HG02588 (cell line): ENCODE data around the gene MUSK.
"Not testable (repeated sequence)": the region's sequence is repeated elsewhere in the genome, so short reads cannot be mapped to it uniquely, and the experiment has no call there.

Source experiments
- ATAC-seq: cut with Tn5 transposase; IDR thresholded peaks from one replicate; pipeline ENCODE4 v1.9.1; 2021; ENCODE audit warnings: mild to moderate bottlenecking, moderate library complexity; ENCODE audit not compliant: unreplicated experiment

The MUSK gene

DNA sequence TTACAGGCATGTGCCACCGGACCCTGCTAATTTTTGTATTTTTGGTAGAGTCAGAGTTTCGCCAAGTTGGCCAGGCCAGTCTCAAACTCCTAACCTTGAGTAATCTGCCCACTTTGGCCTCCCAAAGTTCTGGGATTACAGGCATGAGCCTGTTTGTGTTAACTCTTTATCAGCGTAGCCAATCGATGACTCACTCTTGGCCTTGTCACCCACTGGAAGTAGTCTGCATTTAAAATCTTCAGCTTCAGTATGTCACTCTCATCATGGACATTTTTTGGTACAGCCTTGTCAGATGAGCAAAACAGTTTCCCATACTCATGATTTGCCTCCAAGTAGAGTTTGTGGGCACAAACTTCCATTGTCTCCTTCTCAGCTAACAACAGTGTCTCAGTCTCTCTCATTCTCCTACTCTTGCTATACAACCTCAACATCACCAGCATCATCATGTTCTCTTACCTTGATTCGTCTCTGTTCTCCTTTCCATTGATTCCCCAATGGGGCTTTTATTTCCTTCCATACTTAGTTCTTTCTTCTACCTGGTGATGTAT is 22.5 kb downstream of the MUSK start:
- no peak for ATAC-seq

- ATAC-seq = not testable (repeated sequence)
Observed at GRCh38 chr9:110695846-110696245, 27.3 kb downstream of the MUSK start.

DNA sequence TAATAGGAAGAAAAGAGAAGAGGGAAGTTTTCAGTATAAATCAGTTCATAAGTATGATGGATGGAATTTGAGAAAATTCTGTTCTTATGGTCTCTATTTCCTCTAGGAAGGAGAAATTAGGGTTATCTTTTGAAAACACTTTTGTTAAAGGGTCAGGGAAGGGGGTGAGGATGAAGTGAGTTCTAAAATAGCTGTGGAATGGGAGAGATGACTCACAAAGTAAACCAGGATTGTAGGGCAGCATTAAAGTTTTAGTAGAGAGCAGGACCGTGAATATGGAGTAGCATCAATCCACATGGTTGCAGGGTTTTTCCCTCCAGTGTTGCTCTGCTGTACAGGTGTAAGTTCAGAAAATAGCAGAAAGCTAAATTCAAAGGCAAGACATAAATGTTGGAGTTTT is 32.4 kb downstream of the MUSK start:
- ATAC-seq = no peak

GRCh38 chr9:110703669-110704068 is 35.1 kb downstream of the MUSK start:
- no peak for ATAC-seq

- no peak for ATAC-seq
Observed at GRCh38 chr9:110707419-110707818, 38.8 kb downstream of the MUSK start.

DNA sequence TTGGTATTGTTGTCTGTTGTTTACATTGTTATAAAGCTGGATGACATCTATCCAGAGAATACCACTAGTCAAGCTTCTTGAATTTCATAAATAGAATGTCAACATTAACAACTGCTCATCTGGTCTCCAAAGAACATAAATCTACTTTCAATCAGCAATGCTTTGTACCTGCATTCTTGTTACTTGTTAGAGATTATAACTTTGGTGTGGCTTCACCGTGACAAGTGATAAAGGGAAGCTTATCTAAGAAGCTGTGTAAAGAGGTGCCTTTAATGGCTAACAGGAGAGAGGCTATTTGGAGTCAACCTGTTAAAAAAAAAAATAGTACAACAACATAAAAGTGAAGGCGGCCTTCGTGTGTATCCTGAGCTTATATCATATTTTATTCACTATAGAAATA is 41.8 kb downstream of the MUSK start:
- no peak for ATAC-seq

DNA sequence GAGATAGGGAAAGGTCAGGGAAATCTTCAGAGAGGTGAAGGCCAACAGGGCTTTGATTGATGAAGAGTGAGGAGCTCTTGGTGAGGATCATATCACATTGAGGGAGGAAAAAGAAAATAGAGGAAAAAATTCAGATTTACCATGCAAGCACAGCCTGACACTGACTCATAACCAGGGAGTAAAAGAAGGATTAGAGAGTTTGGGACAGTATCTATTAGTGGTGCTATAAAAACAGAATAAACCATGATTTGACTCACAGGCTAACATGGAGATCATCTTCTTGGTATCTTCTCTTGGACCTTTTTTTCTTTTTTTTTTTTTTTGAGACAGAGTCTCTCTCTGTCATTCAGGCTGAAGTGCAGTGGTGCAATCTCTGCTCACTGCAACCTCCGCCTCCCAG is 44.4 kb downstream of the MUSK start:
- ATAC-seq = no peak

GRCh38 chr9:110714314-110714713 is 45.7 kb downstream of the MUSK start:
- ATAC-seq = no peak

- ATAC-seq = no peak
Observed at GRCh38 chr9:110728058-110728457, 59.5 kb downstream of the MUSK start.

- ATAC-seq = no peak
Observed at GRCh38 chr9:110729641-110730040, 61.0 kb downstream of the MUSK start.

GRCh38 chr9:110731437-110732028 is 62.9 kb downstream of the MUSK start:
- ATAC-seq = no peak

- no peak for ATAC-seq
Observed at GRCh38 chr9:110738982-110739381, 70.4 kb downstream of the MUSK start.

DNA sequence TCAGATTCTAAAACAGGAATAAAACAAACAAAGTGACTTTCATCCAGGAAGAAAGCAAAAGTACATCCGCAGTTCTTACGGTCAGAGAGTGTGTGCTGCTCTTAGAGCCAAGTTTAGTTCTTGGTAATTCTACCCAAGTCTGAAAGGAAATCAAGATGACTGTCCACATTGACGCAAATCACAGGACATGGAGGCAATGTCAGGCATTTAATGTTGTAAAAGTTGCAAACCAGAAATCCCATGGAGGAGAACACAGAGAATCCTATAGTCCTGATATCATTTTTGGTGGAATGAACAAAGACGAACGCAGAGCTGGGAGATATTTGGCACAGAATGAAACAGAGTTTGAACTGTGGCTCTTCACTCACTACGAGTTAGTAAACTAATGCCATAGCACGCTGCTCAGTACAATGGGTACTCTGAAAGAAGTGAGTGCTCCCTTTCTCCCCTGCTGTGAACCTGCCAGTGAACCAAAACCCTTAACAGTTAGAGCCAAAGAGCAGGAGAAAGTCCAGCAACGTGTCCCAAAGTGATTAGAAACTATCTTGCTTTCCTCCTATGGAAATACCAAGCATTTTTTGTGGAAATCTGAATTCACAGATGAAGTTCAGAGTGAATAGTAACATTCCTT is 74.3 kb downstream of the MUSK start:
- no peak for ATAC-seq

- no peak for ATAC-seq
Observed at GRCh38 chr9:110744715-110745384, 76.3 kb downstream of the MUSK start.

DNA sequence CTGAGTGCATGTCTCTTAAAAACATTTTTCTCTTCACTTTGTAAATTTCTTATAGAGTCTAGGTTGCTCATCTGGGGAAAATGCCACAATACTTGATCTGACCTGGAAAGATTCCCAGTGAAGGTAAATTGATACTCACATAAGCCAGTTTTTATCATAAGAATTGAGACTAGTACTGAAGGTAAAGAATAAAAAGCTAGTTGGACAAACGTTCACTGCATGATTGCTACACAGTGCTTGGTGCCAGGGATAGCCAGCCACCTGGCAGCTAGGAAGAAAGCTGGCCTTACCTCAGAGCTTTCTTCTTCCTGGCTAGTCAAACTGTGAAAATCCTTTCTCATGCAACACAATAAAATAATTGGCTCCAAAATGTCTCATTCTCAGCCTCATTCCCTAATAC is 77.1 kb downstream of the MUSK start:
- no peak for ATAC-seq

DNA sequence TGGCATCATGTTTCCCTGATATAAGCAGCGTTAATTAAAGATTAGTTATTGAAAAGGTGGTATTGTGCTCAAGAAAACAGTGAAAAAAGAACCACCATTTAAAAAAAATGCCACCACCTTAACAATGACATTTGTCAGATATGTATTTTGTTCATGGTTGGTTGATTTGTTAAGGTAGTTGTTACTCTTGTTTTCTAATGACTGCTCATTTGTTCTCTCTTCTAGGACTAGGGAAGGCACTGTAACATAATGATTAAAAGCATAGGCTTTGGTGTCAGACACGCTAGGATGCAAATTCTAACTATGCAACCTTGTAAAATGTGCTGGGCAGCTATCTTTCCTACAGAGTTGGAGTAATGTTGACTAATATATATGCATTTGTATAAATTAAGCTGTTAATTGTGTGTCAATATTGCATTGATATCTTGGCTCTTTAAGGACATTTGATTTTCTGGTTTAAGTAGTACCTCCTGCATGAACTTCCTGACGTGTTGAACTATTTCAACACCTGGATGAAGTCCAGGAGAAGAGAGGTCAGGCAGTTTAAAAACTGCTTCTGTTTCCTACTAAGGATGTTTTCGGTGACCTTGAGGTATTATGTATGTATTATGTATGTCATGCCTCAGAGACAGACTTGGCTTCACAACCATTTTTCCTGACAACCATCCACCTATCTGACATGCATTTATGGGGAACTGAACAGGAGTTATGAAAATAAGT is 77.8 kb downstream of the MUSK start:
- ATAC-seq = no peak

- ATAC-seq = no peak
Observed at GRCh38 chr9:110748251-110748893, 79.8 kb downstream of the MUSK start.

- no peak for ATAC-seq
Observed at GRCh38 chr9:110750272-110750671, 81.7 kb downstream of the MUSK start.

DNA sequence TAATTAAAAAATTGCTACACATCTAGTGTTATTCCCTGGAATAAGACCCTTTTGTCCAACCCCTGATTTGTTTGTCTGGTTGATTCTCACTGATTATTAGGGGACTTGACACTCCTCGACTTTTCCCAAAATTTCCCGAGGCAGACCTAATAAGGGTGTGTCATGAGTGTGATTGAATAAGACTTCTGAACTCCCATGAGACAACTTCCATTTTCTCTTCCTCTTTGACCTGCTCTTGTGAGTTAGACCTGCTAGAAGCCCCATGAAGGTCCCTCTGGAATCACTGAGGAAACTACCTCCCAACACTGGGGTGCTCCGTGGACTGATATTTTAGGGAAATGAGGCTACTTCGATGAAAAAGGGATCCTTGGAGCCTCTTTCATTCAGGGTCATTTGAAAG is 83.4 kb downstream of the MUSK start:
- no peak for ATAC-seq

GRCh38 chr9:110752766-110753165 is 84.2 kb downstream of the MUSK start:
- ATAC-seq = no peak

GRCh38 chr9:110753731-110754231 is 85.2 kb downstream of the MUSK start:
- no peak for ATAC-seq
